GM21526 (cell line): Measurements from ENCODE around the gene NR5A1.

Experiments used
- ATAC-seq: cut with Tn5 transposase; IDR thresholded peaks from one replicate; pipeline ENCODE4 v1.9.1; 2021; ENCODE audit warnings: moderate library complexity; ENCODE audit not compliant: unreplicated experiment, low FRiP score

Gene NR5A1

GRCh38 chr9:124514874-124515273 lies 7.7 kb upstream of the NR5A1 start:
- no peak for ATAC-seq

- ATAC-seq, result no peak
Observed at GRCh38 chr9:124514125-124514524, 6.9 kb upstream of the NR5A1 start.

GRCh38 chr9:124513376-124513994 lies 6.3 kb upstream of the NR5A1 start:
- ATAC-seq, result no peak

DNA sequence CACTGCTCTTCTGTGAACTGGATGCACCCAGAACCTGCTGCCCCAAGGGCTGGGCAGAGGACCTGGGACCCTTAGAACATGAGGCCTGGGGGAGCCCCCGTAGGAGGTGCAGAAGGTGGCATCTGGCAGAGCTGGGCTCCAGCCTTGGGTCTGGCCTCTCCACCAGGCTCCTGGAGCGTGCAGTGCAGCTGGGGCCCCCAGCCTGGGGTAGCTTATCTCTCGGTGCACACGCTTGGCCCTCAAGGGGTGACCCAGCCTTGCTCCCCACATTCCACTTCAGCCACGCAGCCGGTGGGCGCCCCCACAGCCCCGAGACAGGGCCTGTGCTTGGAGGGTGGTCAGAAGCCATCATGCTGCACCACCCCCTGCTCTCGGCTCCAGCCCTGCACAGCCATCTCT lies 5.6 kb upstream of the NR5A1 start:
- ATAC-seq, result no peak

DNA sequence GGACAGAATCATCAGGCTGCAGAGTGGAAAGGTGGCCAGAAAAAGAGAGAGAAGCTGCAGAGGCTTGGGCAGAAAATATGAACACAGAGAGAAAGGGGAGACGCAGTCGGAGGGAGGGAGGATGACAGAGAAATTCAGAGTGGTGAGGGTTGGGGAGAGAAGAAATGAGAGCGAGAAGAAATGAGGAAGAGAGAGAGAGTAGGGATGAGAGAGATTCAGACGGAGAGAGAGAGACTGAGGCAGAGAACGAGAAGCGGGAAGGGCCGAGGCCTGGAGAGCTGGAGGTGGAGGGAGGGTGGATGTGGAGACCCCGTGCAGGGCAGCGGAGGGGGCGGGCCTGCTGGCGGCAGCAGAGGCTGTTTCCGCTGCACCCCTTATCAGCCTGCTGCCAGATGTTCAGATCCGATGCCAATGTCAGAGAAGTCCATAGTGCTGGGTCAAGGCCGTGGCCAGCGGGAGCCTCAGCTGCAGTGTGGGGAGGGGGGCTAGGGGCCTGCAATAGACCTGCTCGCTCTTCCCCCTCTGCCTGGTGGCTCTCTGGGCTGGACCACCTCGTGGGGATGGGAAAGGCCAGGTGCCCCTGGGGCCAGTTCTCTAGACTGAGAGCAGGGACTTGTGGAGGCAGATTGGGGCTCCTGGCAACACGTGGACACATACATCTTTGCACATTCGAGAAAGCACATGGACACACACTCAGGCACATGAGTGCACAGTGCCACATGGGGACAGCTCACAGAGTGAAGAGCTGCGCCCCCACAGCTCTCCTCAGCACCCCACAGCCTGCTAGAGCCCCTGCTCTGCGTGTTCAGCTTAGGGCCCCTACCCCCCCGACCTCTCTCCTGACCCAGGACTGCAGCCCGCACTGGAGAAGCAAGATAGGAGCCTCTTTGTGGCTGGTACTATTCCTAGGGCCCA lies 4.9 kb upstream of the NR5A1 start:
- ATAC-seq, result no peak

- no peak for ATAC-seq
Observed at GRCh38 chr9:124511426-124511840, 4.2 kb upstream of the NR5A1 start.

DNA sequence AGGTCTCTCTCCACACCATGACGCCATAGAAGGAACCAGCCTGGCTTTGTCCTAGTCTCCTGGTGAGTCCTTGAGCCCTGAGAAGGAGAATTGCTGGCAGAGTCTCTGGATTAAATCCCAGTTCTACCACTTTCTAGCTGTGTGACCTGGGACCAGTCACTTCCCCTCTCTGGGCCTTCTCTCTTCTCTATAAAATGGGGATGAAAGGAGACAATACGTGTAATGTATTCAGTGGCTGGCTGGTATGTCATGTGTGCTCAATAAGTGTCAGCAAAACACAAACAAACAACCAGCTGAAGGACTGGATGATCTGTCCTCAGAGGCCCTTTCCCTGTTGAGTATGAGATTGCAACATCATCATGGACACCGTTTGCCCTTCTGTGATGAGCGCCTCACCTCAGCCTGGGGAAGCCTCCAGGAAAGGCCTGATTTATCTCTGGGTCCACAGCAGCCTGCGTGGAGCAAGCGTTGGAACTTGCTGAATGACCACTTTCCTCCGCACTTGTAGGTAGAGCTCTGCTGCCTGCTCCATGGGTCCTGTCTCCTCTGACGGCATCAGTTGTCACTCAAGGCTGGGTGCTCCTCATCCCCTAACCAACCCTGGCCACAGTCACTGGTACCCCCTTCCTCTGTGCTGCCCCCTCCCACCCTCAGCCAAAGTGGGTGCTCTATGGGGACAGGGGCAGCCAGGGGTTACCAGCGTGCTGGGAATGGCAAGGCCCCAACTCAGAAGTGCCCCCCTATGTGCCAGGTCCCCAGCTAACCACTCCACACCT lies 3.6 kb upstream of the NR5A1 start:
- no peak for ATAC-seq

DNA sequence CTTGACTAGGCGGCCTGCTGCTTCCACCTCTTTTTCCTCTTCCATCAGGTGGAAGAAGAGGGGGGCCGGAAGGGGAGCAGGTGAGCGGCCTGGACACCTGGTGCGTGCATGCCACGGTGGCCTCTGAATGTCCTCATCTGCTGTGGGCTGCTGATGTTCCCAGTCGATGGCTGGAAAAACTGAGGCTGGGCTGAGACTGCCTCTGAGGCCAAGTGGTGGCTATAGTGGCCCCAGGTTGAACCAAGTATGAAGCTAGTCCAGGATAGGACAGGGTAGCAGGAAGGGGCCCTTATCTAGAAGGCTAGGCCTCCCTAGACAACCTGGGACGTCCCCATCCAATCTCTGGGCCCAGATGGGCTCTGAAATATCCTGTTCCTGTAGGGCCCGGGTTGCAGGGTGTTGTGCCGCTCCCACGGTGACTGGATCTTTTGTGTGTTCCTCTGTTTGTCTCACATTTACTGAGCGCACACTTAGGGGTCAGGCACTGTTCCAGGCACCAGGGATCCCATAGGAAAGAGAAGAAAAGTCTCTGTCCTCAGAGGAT lies 753 bp upstream of the NR5A1 start:
- ATAC-seq, result no peak

DNA sequence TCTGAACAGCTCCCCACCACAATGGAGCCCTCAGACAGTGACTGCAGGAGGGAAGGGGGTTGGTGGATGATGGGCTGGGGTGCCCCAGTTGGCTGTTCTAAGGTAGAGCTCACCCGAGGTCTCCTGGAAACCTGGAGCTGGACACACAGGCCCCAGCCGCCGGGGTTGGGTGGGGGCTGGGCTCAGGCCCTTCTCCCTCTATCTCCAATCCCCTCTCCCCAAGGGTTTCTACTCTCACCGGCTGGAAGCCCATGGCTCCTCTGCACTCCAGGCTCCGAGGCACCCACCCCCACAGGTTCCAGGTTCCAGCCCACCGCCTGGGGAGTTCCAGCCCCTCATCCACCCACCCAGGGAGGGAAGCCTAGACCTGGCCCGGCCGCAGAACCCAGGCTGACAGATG lies 766 bp downstream of the NR5A1 start:
- no peak for ATAC-seq

- no peak for ATAC-seq
Observed at GRCh38 chr9:124505901-124506346, 1.3 kb downstream of the NR5A1 start.

GRCh38 chr9:124505006-124505900 lies 1.9 kb downstream of the NR5A1 start:
- ATAC-seq, result no peak

GRCh38 chr9:124504530-124505005 lies 2.6 kb downstream of the NR5A1 start:
- ATAC-seq, result no peak

DNA sequence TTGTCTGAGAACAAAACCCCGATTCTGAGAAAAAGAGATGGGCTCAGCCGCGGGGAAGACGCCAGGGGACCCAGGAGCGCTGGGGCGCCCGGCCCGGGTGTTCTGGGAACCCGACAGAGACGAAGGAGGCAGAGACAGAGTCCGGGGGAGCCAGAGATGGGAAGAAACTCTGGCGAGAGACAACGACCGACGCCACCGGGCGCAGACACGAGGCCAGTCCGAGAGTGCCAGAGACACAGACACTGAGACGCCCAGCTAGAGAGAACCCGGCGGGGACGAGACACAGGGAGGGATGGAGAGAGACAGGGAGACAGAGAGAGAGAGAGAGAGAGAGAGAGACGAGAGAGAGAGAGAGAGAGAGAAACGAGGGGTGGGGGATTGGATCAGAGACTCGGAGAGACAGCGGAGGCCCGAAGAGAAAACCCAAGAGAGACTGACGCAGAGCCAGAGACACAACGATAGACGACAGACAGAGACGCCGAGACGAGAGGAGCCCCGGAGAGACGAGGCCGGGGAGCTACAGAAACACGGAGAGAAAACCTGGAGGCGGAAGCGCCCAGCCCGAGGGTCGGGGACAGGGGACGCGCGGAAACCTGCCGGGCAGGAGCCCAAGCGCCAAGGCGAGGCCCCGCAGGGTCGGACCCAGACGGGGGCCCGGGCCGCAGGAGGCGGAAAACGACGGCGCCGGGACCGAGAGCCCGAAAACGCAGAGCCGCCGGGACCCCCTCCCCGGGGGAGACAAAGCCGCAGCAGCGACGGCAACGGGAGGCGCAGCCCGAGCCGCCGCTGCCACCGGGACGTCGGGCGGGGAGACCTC lies 3.3 kb downstream of the NR5A1 start:
- no peak for ATAC-seq

DNA sequence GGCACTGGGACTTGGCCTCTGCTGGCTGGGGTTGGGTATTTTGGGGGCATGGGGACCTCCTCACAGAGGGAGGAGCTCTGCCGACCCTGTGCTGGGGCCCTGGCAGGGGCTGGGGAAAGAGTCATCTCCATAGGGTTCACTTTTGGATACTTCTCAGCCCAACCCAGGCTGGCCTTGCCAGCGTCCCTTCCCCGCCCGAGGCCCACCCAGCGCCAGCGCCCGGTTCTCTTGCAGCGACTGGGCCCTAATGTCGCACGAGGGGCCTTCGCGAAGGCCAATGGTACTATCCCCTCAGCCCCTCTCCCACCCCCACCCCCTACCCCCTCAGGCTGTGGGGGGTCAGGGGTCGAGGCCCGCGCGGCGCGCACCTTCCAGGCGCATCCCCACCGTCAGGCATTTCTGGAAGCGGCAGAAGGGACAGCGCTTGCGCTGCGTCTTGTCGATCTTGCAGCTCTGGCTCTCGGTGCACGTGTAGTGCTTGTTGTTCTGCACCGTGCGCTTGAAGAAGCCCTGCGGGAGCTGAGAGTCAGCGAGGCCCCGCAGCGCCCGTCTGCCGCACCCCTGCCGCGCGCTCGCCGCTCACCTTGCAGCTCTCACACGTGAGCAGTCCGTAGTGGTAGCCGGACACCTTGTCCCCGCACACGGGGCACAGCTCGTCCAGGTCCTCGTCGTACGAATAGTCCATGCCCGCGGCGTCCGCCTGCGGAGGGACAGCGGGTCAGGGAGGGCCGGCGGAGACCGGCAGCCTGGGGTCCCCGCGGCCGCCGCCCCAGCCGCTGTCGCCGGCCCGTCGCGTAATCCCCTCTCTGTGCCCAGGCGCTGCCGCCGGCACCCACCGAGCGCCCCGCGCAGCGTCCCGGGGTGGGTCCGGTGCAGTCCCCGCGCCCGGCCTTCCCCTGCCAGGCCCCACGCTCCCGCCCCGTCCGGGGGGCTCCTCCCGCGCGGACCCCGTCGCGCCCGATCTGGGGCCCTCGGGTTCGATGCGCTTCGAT lies 4.2 kb downstream of the NR5A1 start:
- no peak for ATAC-seq

- no peak for ATAC-seq
Observed at GRCh38 chr9:124501771-124502320, 5.4 kb downstream of the NR5A1 start.

DNA sequence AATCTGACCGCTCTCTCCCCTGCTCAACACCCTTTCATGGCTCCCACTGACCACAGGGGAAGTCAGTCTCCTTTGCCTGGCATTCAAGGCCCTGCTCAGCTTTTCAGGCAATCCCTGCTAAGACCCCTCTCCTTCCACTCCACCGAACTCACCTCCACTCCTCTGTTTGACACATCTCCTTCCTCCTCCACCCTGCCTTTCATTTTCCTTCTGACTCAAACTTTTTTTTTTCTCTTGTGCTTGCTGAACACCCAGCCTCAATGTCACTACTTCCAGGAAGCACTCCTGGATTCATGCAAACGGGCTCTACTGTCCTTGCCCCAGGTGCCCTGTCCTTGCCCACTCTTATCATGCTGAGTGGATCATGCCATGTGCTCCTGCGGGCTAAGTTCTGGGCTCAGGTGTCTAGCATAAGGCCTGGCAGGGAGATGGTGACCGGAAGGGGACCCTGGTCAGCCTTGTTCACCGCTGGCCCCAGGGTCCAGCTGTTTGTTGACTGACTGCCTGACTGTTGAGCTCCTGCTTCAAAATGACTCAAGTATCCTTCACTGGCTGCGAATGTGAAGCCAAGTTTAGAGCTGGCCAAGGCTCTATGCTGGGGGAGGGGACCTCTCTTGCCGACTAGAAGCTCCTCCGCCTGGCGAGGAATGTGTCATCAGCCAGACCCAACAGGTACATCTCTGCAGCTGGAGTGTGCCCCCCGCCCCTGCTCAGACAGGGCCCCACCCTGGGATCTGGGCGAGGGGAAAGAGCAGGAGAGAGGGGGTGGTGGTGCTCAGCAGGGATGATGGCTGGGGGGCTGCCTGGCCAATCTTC lies 6.2 kb downstream of the NR5A1 start:
- no peak for ATAC-seq
